GM18520 (cell line): Measurements from ENCODE around the gene ETV6.

Source experiments
- ATAC-seq: cut with Tn5 transposase; IDR thresholded peaks from one replicate; pipeline ENCODE4 v1.9.1; 2021; ENCODE audit not compliant: unreplicated experiment

ETV6 gene

DNA sequence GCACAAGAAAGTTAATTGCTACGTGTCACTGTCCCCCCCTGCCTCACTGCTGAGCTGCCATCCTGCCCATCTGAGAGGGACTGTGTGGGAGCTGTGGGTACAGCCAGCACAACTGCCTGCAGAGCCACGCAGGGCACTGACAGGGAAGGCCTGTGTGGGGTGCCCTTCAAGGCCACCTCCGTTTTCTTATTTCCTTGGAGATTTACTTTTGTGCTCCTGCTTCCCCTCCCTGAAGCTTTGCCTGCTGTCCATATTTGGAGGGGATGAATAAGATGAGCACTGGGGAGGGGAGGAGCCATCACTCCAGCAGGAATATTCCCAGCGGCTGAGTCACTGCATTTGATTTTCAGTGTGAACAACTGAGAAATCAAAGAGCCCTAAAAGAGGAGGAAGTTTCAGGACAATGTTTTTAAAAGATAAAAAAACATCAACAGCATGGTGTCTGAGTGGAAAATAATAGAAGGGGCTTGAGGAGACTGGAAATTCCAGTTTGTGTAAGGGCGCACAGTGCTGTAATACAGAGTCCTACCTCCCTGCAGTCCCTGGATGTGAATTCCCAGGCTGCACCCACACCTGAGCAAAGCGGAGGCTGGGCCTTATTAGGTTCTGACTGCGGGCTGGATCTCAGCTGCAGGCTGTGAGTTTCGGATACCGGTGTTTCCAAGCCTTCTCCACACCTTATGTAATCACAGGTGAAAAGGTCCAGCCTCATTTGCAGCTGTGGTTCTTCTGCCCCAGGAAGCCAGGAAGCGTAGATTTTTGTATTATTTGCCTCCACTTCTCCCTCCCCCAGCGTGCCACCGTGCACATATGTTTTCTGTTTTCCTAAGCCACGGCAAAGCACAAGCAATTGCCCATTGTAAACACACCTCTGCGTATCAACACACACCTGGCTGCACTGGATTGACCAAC, 228.7 kb downstream of the ETV6 start:
- ATAC-seq, result no peak

DNA sequence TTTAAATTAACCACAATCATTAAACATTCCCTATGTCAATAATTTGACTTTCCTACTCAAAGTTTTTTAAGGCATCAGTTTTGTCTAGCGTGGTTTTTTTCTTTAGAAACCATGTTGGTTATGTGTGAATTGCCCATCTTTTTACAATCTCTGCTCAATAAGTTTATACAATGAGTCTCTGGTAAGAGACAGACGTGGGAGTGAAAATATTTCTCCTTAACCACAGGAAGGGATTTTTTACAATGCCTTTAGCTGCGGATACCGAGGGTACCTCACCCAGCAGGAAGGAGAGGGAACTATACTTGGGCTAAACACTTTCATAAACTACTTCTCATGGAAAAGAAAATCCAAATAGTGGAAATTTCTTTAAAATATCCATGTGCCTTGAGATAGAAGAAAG, 229.8 kb downstream of the ETV6 start:
- ATAC-seq, result no peak

DNA sequence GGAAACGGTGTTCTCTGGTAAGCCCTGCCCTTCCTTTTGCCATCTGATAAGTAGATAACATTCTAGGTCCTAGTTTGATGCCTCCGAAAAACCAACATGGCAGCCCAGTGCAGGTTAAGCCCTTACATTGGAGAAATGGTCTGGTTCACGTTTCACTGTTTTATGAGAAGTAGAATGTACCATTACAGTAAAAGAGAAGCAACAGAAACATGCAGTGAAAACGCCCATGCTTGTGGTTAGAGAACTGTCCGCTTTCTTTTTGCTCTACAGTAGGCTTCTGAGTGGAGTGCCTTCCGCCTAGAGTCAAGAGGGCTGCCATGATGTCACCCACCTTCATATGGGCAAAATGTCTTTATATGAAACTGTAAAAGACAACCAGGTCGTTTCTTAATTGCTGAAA, 230.9 kb downstream of the ETV6 start:
- ATAC-seq, result no peak

DNA sequence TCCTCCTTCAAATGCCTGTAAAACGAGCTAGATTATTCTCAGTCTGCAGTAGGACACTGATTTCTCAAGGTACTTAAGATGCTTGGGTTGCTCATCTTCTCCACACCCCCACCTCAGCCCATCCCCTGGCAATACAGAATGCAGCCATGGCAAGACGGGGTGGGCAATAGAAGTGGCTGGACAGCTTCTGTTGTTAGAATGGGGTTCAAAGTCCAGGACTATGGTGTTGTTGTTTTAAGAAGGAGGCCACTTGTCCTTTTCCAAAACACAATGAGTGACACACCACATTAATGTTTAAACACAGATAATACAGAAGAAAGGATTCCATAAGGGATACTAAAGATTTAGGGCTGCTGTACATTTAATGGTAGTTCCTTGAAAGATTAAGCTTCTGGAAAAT, 232.4 kb downstream of the ETV6 start:
- no peak for ATAC-seq

DNA sequence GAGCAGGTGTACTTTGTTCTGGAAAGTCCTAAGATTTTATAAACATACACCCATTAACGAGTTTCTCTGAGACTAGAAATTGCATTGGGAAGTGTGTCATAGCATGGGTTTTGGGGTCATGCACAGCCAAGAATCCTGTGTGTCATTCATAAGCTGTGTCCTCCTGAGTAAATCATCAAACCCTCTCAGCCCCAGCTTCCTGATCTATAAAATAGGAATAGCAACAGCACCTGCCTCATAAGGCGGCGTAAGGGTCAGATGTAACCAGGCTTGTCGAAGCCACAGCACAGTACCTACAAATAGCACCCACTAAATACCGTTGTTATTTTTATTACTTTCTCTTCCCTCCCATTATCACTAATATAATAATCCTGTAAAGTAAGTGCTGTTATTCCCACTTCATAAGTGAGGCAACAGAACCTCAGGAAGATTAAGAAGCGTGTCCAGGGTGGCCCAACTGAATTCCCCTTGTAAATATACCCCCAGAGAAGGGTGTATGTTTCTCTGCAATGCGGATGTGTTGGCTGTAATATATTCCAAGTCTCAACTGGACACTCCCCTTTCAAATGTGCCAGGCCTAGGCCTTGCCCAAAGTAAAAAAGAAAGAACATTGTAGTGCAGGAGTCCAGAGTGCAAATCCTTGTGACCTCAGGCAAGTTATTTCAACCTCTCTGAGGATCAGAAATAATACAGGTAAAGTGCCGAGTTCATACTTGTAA, 233.0 kb downstream of the ETV6 start:
- no peak for ATAC-seq

DNA sequence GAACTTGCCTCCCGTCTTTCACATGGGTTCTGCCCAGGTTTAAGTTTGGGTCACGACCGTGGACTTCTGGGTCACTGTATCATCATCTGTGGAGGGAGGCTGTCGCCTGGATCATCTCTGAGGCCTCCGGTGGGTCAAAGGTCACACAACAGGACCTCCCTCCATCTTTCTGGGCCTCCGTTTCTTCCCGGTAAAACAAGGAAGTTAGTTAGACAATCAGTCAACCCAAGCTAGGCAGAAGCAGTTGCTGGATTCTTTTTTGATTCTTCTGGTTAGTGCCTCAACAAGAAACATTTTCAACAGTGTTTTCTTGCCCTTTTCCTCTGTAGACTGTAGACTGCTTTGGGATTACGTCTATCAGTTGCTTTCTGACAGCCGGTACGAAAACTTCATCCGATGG, 234.6 kb downstream of the ETV6 start:
- ATAC-seq, result no peak

DNA sequence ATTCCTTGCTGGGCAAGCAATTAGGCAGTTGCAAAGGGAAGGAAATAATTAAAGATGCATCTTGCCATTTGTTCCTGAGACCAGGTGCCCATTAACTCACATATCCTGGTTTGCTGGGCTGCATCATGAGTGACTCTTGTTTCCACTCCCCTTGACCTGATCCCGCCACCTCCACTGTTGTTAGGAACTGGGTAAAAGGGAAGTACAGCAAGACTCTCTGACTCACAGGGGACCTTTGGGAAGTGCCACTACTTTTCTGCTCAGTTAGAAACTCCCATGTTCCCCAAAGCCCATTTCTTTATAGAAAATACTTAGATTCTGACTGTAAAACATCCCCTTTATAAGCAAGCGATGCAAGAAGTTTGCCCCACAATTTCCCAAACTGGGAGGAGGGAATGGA, 235.2 kb downstream of the ETV6 start:
- ATAC-seq, result no peak

DNA sequence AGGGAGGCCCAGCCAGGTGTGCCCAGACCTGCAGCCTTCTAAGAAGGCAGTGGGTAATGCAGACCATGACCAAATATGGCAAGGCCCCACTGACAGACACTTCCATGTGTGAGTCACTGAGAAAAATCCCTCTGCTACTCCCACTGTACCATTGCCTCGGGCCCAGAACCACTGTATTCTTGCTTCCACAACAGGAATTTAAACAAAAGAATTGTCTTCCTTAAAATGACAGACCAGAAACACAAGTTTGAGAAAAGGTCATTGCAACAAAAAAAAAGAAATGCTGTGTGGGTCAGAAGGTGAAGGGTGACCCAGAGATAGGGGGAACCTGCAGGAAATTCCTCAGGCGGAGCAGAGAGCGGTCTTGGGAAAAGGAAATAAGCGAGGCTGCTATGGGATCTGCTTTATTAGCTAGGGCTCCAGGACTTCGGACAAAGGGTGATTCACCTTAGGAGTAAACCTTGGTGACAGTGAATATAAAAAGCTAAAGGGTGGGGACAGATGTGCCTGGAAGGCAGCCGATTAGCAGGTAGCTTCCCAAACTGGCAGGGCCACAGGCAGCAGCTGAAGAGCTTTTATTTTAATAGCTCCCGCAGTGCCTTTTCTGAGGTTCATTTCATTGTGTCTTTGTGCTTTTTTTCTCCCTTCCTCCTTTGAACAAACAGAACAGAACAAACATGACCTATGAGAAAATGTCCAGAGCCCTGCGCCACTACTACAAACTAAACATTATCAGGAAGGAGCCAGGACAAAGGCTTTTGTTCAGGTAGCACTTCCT, 236.0 kb downstream of the ETV6 start:
- no peak for ATAC-seq

DNA sequence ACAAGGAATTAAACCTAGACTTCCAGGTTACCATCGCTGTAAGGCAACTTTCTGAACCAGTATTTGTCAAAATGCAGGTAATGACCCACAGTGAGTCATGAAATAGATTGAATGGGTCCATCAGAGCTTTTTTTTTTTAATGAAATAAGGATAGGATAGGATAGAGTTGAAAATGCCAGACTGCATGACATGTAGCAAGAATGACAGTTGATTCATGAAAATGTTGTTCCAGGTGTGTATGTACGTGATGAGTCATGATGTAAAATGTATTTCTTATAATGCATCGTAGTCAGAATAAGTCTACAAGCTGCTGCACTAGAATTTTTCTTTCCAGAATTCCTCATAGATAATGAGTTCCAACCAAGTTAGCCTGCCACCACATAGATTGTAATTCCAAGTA, 236.9 kb downstream of the ETV6 start:
- ATAC-seq, result no peak

DNA sequence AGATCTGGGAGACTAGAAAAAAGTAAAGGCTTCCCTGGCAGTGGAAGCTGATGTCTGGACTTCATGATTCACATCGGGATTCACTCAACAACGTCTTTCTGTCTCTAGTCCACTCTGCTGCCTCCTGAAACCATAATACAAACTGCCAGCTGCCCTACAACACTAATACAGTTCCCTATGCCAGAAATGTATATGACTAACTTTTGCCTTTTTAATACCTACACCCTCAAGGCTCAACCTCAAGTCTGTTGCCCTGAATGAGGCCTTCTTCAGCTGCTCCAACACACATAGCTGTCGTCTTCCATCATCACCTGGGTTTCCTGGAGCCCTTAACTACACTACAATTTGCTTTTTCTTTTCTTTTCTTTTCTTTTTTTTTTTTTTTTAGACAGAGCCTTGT, 238.6 kb downstream of the ETV6 start:
- no peak for ATAC-seq

DNA sequence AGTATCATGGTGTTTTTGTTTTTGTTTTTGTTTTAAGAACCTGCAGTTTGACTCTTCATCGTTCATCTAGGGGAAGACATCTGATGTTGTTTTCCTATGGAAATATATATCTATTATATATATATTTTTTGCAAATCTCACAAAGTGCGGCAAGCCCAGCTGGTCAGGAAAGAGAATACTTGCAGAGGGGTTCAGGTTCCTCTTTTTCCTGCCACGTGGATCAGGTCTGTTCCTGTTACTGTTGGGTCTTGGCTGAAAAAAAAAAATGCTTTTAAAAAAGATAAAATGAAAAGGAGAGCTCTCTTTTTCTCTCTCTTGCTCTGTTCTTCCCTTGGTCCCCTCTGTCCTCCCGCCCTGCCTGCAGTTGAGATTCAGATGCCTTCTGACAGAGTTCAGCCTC, 241.9 kb downstream of the ETV6 start:
- ATAC-seq, result no peak

DNA sequence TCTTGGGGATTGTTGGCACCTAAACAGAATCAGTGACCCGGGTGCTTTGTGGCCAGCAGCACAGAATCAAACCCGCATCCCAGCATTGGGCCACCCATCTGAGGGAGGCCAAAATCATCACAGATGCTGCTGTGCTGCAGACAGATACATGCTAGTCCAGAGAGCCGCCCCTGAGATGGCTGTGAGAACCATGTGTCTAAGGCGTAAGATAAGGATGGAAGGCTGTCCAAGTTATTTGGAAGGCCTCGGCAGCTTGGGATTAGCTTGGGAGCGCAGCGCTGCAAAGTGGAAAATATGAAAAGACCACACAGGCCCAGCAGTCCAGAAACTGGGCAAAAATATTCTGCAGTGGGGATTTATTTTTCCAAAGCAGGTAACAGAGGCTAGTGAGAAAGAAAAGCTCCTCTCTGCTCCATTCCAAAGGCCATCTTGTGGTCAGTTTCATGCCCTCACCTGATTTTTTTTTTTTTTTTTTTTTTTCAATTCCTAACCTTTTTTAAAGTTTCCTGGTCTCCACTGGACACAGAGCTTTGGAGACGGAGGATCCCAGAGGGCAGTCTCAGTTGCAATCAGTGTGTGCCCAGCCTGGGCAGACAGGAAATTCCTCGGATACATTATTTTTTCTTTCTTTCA, 242.4 kb downstream of the ETV6 start:
- ATAC-seq, result no peak

DNA sequence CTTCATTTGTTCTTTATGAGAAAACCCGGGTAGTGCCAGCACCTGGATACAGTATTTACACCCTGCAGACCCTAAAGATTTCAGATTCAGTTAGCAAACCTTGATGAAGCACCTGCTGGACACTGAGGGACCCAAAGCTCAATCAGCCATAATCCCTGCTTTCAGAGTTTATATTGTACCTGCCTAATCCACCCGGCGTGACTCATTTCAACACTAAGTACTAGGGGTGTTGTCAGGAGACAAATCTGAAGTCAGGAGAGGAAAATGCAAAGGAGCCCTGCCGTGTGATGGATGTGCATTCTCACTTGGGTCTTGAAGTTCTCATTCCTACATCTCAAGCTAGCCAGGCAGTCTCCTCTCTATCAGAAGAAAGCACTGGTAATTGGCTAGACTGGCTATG, 244.5 kb downstream of the ETV6 start:
- no peak for ATAC-seq

DNA sequence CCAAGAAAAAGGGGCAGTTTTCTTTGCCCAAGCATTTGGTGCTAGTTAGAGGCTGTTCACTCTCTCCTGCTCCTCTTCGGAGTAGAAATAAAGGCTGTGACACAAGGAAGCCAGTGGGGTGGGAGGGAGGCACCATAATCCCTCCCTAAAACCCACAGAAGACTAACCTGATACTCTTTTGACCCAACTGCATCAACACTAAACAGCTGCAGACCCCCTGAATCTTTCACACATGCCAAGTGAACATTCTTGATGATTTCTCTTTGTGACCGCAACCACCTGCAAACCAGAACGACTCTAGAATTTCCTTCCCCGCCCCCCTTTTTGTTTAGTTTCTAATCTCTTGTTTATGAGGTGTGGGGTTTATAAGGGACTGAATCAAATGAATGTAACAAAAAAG, 245.4 kb downstream of the ETV6 start:
- no peak for ATAC-seq

DNA sequence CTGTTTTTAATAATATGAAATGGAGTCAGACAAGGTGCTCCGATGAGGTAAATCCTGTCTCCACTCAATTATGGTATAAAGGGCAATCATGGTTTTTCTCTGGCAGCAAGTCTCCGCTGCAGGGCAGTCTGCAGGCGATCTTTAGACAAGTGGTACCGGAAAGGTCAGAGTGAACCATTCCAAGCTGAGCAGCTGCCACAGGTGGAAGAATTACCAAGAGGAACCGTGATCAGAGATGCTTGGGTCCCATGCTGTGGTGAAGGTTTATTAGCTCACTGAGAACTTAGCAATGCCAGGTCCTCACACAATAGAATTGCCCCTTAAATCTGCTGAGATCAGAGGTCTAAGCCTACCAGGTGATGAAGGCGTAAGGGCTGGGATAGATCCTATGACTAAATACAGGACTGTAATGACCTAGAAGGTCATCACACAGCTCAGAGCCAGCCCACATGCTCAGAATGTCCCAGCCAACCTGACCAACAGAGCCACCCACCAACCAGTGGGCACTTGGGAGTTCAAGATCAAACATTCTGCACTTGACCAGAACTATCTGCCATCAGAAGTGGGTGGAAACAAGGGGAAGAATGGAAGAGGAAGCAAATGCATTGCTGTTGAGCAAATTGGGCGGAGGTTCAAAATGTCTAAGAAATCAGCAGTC, 246.1 kb downstream of the ETV6 start:
- ATAC-seq, result no peak

DNA sequence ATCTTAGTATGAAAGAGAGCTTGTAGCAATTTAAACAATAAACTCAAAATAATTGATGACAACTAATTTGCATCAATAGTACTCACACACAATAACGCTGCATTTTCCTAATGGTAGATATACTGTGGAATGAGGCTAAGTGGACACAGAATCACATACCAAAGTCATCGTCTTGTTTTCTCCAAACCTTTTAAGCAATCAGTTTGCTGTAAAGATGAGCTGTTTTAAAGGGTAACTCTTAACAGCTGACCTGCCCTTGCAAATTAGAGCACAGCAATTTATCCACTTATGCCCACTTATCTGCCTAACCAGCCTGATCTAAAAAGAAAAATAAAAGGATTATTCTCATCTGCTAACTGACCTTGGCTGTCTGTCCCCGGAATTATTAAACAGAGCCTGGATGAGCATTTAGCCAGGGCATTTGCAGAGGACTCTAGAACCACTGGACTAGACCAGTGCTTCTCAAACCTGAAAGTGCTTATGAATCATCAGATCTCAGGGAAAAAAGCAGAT, 247.0 kb downstream of the ETV6 start:
- no peak for ATAC-seq

DNA sequence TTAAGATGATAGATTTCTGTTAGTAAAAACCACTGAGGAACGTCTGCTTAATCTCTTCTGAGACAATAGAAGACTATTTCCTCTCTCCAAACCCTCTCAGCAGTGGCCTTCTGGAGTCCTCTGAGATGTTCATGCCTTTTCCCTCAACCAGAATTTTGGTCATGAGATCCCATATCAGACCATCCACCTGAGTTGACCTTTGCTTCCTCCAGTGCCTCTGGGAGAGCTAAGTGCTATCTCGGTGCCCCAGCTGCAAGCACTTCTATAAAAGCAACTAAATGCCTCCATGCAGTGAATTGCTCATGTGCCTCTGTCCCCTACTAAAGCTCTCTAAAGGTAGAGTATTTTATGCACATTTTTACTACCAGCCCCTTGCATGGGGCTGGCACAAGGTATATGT, 248.4 kb downstream of the ETV6 start:
- ATAC-seq, result no peak

DNA sequence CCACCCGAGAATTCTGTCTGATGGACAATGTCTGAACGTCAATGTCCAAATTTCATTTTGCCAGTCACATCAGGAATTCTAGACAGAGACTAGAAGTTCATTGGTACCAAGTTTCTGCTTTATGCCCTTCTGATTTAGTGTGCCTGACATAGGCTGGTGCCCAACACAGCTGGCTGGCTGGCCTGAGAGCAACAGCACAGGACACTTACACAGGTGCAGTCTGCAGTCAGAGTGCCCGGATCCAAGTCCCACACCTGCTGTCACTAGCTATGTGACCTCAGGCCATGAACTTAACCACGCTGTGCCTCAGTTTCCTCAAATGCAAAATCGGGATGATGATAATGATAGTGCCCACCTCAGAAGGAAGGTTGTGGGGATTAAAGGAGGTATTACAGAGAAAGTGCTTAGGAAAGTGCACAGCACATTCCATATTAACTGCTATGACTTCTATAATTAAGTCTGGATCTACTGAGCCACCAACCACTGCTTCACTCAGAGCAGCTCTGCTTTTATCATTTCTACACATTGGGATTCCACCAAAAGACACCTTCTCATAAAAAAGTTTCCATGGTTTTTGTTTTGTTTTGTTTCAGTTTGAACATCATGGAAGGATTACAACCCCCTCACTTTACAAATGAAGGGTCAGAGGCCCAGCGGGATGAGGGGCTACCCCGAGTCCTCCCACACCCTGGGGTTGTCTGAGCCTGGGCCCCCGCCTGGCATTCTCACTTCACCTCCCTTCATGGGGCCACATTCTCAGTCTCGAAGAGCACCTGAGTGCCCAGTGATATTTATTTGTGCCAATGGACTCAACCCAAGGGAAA, 252.4 kb downstream of the ETV6 start:
- no peak for ATAC-seq

DNA sequence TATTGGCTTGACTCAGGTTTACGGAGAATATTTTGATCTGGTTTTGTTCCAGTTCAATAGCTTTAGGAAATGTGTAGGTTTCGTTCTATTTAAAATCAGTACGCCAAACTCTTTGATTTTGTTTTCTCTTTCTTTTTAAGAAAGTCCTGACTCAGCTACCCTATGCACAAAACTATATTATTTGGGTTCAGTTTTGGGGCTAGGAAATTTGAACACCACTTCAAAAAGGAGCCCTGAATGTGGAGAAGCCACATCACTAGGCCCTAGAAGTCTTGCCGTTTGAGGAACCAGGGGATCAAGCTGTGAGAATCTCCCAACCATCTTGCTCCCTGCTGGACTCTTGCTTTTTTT, 253.0 kb downstream of the ETV6 start:
- ATAC-seq, result no peak

DNA sequence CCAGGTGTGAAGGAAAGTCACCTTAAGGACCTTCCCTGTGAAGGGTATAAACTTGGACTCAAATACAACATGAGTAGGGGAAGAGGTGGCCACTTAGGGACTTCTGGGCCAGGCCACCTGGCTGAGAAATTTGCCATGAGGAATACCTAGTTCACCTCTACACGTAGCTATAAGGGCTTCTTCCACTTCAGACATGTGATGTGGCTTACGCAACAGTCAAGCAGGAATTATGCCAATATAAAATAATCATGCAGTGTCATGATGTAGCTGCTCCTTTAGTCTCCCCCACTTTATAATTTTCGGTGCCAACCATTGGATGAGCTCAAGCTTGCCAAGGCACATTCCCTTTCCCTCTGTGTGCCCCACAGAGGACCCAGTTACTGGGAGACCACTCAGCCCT, 254.7 kb downstream of the ETV6 start:
- no peak for ATAC-seq
